Fibroblast of villous mesenchyme (primary cell): ENCODE measurements around the gene EIF6. TPM values are rescaled to one million over a fixed set of nuclear protein-coding genes. Genes with fewer than 3 reads are reported as not detected.

Source experiments
- DNase-seq: peaks from one replicate; pipeline ENCODE4 v3.0.0-alpha.2; 2010; ENCODE audit warnings: low read depth
- H3K4me3 ChIP-seq: 2 replicates; pipeline ENCODE4 v1.5.1; 2011; ENCODE audit warnings: low read depth, mild to moderate bottlenecking, low read length
- total RNA-seq: library from RNA; depleted of rRNA; stranded (reverse); fragments of >200 nt; gene quantifications from 2 replicates; pipeline ENCODE4 v1.2.3, GENCODE V29; 2012
- TF ChIP-seq, protein P1 (sequence below): IDR thresholded peaks from 2 replicates; pipeline ENCODE4 v1.5.1; 2012; ENCODE audit warnings: low read depth, mild to moderate bottlenecking, low read length; ENCODE audit not compliant: insufficient read depth

The EIF6 gene
- total RNA-seq, 1 donor = 107 TPM

DNA sequence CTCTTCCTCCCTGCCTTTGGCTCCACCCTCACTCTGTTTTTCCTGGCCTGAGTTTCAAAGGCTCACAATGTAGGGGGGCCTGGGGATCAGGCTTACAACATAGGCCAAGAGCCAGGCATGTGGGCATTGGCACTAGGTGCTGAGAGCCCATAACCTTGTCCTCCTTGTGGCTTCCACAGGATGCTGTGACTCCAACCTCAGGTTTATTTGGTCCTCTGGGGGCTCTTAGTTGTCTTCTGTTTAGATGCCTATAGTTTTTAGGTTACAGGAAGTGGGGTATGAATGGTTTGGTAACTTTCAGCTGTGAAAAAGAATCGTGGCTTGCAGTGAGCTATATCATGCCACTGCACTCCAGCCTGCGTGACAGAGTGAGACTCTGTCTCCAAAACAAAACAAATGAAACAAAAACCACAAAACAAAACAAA lies 32.5 kb downstream of the EIF6 start:
- no peak for DNase-seq
- H3K4me3 ChIP-seq = no peak overlapping the region
- TF ChIP-seq, protein P1, sequence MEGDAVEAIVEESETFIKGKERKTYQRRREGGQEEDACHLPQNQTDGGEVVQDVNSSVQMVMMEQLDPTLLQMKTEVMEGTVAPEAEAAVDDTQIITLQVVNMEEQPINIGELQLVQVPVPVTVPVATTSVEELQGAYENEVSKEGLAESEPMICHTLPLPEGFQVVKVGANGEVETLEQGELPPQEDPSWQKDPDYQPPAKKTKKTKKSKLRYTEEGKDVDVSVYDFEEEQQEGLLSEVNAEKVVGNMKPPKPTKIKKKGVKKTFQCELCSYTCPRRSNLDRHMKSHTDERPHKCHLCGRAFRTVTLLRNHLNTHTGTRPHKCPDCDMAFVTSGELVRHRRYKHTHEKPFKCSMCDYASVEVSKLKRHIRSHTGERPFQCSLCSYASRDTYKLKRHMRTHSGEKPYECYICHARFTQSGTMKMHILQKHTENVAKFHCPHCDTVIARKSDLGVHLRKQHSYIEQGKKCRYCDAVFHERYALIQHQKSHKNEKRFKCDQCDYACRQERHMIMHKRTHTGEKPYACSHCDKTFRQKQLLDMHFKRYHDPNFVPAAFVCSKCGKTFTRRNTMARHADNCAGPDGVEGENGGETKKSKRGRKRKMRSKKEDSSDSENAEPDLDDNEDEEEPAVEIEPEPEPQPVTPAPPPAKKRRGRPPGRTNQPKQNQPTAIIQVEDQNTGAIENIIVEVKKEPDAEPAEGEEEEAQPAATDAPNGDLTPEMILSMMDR = no peak

DNA sequence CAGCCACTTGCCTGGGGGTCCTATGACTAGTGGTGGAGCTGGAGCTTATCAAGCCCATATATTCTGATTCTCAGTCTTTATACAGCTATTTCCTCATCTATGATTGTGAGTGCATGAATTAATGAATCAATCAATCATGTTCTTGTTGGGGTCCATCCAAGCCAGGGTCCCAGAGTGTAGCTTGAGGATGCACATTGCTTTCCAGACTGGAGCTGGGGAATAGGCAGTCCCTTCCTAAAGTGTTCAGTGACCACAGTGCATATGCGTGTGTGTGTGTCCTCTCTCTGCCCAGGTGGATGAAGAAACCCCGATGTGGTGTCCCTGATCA lies 33.0 kb downstream of the EIF6 start:
- DNase-seq = no peak
- TF ChIP-seq, protein P1 = no peak

DNA sequence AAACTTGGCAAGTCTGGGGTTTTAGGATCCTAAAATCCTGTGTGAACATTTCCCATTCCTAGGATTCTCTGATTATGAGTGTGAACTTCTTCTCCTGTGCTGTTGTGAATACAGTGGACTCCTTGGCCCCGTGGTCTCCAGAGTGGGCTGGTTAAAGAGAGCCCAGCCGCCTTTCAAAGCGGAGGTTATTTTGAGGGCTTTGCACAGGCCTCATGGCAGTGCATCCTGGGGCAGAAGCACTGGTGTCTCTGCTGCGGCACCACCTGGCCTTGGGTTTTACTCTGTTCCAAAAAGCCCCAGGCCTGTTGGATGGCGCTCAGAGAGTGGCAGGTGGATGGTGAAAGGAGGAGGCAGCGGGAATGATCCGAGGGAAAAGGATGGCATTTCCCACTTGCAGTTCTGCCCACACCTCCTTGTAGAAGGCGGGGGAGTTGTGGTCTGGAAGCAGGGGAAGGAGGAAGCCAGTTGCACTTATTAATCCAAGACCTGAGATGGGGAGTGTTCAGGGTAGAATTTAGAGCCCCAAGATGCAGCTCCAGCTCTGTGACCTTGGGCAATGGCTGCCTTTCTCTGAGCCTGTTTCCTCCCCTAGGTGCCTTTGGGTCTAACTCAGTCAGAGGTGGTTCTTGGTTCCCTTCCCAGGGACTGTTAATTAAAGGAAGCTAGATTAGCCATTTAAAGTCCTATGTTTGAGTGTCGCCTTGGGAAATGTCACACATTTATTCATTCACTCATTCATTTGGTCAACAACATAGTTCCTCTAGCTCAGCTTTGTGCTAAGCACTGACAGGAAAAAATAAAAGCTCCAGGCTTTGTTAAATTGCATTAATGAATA lies 35.7 kb downstream of the EIF6 start:
- no peak for DNase-seq
- H3K4me3 ChIP-seq = no peak overlapping the region
- TF ChIP-seq, protein P1 = no peak

More for the DNA sequence above, 33.0 kb downstream of the EIF6 start:
- H3K4me3 ChIP-seq = no peak overlapping the region

DNA sequence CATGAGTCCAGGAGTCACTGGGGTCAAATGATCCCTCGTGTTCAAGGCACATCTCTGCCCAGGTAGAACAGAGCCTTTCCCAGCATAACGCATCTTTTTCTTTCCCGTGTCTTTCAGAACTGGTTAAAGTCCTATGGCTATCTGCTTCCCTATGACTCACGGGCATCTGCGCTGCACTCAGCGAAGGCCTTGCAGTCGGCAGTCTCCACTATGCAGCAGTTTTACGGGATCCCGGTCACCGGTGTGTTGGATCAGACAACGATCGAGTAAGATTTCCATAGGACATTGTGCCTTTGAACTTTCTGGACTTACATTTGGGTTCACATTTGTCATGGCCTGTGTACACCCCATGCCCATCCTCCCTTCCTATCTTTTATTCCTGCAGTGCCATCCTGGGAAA lies 37.8 kb downstream of the EIF6 start:
- DNase-seq = no peak
- H3K4me3 ChIP-seq = no peak overlapping the region
- TF ChIP-seq, protein P1 = no peak

DNA sequence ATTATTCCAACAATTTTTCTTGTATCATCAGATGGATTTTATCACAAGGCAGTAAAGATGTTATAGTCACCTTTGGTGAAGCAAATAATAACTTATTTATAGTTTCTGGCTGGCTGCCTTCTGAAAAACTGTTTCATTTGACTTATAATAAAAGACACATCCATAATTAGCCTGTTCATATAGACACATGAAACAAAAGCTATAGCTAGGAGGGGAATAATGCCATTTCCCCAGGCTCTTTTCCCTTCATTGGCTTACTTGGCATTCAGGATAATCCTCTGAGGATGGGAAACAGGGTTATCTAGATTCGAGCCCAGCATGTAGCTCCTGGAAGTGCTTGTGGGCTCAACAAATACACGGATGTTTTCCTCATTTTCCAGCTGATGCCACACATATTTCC lies 40.6 kb downstream of the EIF6 start:
- no peak overlapping the region for H3K4me3 ChIP-seq
- no peak for DNase-seq
- TF ChIP-seq, protein P1 = no peak

DNA sequence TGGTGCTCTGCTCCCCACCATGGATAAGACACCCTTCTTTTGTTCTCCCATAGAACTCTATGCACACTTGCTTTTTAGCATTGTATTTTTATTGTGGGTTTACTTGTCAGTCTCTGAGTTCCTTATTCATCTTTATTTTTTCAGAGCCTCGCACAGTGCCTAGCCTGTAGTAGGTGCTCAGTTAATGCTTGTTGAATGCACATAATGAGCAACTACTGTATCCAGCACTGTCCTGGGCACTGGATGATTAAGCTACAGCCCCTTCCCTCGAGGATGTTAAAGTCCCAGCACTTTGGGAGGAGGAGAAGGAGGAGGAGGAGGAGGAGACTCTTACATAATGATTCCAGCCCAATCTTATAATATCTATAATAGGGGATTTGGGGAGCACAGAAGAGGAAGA lies 41.3 kb downstream of the EIF6 start:
- no peak overlapping the region for H3K4me3 ChIP-seq
- TF ChIP-seq, protein P1 = no peak
- no peak for DNase-seq
